Hematopoietic multipotent progenitor cell treated with erythropoietin and hydrocortisone succinate and interleukin-3 and kit ligand, for 17 days (in vitro differentiated cells): Measurements from ENCODE around the gene BABAM2.
"Not testable (repeated sequence)": the region's sequence is repeated elsewhere in the genome, so short reads cannot be mapped to it uniquely, and the experiment has no call there.

Experiments
- DNase-seq: peaks from one replicate; pipeline ENCODE4 v3.0.0-alpha.2; 2015; ENCODE audit warnings: low spot score

The BABAM2 gene

DNA sequence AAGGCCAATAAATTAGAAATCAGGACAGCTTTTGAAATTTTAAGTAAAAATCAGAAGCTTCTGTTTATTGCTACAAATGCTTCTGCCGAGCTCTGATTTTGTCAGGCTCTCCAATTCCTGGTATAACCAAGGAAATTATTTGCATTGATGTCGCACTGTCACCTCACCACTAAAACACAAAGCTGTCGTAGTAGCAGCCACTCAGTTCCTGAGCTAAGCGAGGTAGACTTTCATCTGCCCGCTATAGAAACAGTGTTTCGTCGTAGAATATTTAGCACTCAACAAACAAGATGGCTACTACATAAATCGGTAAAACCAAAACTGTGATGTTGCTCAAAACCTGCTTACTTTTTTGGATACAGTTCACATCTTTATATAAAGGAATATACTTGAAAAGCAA, 360.8 kb downstream of the BABAM2 start:
- no peak for DNase-seq

DNA sequence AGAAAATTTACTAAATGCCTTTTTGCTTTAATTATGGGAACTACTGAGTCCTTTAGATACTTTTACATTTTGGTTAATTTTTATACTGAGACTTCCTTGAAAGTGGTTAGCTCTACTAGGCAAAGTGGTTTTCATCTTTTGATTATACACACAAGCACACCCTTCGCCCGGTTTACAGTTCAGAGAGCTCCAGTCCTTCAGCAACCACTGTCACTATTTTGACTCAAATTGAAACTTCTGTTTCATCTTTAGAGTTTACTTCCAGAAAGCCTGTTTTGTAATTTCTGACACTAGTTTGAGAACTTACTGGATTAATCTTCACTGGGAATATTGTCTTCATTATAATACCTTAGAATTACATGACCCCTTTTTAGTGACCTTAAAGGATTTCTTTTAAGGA, 361.8 kb downstream of the BABAM2 start:
- DNase-seq = no peak

DNA sequence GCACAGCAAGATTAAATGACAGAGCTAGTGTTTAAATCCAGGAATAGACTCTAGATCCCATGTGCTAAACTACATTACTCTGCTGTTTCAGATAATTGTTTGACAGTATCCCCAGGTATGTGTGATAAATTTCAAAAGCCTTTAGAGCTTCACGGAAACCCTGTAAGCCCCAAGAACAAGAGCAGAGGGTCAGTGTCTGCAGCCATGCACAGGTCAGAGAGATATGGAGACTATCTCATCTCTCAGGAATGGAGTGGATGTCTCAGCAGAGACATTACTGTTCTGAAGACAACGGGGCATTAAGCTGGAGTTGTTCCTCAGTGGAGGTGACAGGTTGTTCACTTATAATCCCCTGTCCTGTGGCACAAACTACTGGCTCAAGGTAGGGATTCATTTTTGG, 363.0 kb downstream of the BABAM2 start:
- no peak for DNase-seq

DNA sequence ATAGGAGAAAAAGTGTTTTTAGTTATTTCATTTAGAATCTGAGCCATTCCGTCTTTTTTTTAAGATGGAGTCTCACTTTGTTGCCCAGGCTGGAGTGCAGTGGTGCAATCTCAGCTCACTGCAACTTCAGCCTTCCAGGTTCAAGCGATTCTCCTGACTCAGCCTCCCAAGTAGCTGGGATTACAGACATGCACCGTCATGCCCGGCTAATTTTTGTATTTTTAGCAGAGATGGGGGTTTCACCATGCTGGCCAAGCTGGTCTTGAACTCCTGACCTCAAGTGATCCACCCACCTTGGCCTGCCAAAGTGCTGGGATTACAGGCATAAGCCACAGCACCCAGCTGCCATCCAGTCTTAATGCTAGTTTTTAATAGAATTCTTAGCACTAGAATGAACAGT, 364.7 kb downstream of the BABAM2 start:
- not testable (repeated sequence) for DNase-seq

DNA sequence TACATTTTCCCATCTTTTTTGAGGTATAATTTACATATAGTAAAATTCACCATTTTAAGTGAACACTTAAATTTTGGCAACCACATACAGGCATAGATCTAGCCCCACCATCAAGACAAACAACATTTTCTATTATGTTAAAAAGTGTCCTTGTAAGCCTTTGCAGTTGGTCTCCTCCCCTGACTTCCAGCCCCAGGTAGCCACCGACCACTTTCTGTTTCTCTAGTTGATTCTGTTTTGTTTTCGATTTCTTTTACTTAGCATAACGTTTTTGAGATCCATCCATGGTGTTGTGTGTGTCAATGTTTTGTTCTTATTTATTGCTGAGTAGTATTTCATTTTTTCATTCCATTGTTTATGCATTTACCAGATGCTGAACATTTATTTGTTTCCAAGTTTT, 366.7 kb downstream of the BABAM2 start:
- DNase-seq = no peak

DNA sequence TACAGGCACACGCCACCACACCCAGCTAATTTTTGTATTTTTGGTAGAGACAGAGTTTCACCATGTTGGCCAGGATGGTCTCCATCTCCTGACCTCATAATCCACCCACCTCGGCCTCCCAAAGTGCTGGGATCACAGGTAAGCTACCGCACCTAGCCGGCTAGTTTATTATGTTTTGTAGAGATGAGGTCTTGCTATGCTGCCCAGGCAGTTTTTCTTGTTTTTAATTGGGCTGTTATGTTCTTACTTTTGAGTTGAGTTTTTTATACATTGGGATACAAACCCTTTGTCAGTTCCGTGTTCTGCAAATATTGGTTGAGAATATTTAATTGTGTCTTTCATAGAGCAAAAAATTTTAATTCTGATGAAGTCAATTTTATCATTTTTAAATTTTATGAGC, 368.7 kb downstream of the BABAM2 start:
- not testable (repeated sequence) for DNase-seq

DNA sequence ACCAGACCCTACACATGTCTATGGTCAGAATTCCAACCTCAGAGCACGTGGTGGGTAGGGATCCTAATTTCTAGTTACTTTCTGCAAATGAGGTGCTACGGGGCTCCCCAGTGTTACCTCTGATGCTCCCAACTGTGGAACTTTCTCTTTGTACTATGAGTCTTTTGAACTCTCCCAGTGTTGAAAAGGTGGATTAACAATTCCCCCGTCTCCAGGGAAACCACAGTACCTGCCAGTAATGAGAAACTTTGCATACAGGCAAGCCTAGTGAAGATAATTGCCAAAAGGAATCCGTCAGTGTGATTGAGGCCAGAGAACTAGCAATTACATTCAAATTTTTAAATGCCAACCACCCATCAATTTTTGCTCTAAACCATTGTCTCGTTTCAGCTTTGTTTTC, 373.2 kb downstream of the BABAM2 start:
- no peak for DNase-seq

DNA sequence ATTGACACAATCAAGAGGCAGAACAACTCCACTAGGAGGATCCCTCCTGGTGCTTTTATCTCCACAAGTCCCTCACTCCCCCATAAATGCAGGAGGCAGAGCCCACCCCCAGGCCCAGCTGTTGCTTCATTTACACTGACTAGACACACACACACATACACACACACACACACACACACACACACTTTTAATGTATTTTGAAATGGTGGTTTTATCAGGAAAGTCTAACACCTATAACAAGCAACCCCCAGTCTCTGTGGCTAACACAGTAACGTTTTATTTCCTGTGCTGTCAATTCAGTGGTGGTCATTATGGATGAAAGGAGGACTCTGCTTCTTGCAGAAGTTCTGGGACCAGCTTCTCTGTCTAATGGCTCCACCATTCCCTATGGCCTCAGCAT, 376.8 kb downstream of the BABAM2 start:
- no peak for DNase-seq

DNA sequence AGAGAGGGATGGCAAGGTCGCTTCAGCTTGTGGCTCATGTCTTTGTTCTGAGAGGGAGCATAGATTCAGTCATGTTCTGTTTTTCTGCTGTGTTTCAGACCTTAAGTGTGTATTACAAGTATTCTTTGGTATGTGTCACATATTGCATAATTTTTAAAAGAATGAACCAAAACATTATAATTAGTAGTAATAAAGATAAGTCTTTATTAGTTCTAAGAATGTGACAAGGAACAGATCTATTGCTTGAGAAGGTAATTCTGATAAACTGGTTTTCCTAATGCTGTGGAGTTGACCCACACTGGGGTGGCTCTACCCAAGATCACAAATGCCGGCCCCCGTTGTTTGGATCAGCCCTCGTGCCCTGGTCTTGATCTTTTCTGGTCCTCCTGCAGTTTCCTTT, 377.9 kb downstream of the BABAM2 start:
- DNase-seq = no peak

DNA sequence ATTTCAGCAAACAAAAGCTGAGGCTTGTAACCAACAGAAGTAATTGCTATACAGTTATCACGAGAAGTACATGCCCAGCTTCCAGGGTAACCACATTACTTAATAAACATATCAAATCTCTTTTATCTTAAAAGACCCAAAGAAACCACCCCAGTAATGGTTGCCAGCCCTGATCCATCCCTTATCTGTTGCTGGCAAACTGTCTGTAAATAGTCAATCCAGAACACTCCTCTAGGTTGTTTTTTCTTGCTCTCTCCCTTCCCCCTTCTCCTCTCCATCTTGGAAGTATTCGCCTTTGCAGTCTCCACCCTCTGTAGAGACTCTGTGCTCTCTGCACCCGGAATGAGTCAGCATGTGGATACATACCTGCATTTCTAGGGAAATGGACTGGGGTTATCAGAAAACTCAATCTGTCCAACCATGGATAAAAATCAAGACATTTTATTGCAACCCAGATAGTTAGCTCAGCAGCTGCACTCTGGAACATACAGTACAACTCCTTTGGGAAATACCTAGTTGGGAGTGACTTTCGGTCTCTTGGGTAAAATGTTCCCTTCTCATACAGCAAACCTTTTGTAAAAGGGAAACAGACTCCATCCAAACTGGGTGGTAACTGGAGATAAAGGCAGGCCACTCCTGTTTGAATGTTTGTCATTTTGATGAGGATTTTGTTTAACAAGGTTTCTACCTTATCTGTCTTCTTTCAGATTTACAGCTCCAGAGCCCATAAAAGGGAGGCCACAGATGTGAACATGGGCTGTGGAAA, 378.7 kb downstream of the BABAM2 start:
- DNase-seq = no peak

DNA sequence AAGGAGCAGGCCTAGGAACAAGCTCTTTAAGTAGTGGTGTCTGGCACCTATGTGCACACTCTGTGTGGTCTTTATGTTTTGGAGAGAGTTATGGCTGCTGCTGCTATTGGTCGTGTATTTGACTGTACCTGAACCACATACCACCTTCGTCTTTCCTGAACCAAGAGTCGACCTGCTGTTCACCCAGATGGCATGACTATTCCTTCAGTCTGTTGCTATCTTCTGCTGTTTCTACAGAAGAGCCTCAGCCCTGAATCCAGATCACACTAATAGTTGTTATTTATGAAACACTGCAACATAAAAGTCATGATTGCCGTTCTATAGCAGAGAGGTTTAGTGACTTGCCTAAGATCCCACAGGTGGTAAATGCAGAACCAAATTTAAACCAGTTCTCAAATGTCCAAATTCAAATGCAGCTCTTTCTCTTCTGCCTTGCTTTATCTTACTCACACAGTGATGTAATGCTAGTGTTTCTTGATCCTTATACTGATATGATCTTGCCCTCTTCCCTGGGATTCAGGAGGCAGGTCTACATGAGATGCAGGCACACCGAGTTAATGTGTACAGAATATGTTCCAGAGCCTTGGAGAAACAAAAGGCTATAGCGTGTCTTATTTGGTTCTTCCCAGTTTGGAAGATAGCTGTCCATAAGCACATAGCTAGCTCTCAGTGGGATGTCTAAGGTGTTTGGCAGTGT, 380.1 kb downstream of the BABAM2 start:
- no peak for DNase-seq

DNA sequence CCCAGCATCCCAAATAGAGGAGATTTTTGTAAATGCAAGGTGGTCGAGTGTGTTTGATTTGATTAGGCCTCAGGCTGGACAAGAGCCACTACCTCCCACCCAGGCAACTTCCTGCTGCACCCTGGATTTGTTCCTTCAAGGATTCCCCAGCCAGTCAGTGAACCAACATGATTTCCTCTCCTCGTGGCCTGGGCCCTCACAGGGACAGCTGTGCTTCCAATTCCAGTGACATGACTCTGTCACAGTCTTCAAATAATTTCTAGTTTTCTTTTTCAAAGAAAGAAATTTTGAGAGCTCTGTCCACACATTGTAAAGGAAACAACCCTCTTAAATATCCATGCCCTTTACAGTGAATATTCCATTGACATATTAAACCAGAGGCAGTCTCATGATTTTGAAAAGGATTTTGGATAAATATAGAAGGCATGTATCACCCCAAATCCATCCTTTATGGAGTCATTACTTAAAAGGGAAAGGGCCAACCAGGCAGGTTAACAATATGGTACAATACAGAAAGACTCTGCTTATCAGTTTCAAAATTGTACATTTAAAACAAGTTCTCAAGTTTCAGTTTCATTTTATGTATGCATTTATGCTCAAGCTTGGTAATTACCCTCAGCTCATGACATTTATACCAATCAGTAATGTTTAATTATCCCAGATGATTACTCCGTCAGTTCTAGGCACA, 380.8 kb downstream of the BABAM2 start:
- DNase-seq = no peak

DNA sequence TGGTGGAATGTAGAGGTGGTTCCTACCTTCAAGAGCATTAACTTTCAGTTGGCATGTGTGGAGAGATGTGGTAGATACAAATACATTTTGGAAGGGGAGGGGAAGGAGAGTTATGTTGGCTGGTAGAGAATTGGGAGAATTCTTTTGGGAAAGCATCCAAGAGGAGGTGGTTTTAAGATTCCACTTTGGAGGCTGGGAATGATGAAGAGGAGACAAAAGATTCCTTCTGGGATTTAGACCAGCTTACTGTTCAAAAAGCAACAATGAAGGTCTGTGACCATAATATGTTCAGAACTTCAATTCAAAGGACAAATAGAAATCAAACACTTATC, 381.4 kb downstream of the BABAM2 start:
- no peak for DNase-seq

DNA sequence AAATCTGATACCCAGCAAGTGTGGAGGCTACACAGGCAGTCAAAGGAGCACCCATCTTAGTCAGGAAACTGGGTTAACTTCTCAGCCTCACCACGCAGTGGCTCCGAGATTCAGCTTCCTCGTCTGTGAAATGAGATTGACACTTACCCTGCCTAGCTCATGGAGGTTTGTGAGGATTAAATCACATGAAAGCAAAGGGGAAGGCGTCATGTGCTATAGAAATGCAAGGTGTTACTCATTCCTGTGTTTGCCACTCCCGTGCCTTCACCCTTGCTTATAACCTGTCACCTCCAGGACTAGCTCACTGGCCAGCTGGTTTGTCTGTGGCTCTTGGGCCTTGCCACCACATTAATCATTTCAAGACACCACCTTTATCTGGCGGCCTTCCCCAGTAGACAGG, 383.2 kb downstream of the BABAM2 start:
- DNase-seq = no peak

DNA sequence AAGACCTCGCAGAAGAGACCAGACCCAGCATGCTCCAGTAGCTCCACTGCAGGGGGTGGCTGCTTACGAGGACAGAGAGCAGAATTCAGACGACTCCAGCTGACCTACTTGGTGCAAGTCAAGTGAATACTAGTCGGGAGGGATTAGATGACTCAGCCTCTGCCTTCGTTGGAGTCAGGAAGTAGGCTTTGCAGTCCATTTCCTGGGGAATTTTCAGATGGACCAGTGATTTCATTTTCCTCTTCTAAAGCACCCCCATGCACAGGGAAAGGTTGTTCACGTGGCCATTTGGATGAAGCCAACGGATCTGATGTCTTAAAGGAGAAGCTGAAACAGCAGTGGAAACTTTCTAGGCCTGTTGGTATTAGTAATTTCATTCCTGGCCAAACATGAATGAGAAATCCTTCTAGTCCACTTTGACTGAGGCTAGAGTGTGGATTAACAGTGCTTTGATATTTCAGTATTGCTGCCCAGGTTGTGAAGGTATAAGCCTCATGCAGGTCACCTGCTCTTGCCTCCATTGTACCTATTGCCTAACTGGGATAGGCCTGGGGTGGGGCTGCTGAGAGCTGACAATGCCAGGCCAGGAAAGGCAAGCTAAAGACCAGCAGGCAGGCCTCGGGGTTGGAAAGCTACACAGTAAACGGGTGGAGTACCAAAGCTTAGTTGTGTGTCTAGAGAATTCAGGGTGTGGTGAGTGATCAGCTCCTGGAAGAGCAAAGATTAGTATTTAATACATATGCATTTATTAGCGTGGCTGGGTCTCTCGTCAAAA, 384.6 kb downstream of the BABAM2 start:
- no peak for DNase-seq

DNA sequence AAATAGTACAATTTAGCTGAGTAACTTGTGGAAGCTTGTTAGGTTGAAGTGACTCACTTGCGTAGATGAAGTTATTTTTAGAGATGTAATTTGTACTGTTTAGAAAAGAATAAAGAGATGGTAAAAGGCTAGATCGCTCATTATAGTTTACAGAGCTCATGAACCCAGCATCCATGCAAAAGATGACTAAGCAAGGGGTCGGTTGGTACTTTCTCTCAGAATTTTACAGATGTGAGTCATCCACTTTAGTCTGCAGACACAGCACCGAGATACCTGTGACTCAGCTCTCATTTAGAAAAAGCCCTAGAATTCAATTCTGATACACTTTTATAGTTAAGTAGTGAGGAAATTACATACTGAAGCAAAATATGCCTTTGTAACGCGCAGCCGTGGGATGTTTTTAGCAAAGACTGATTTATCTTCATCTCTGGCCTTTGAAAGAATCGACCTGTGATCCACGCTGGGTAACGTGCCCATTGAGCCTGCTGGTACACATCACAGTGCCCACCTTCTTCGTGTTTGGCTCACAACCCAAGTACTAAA, 385.6 kb downstream of the BABAM2 start:
- no peak for DNase-seq

DNA sequence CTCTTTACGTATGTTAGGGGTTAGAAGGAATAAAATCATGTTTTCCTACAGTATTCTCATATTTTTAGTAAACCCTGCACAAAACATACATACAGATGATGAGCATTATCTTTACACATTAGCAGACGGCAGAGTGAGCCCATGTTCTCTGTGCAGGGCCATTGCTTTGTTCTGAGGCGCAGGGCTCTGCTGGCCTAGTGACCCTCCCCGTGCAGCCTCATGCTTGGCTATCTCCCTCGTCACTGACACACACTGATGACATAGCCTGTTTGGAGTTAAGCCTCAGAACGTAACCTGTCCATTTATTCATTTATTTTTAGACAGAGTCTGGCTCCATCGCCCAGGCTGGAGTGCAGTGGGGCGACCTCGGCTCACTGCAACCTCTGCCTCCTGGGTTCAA, 386.3 kb downstream of the BABAM2 start:
- DNase-seq = no peak

DNA sequence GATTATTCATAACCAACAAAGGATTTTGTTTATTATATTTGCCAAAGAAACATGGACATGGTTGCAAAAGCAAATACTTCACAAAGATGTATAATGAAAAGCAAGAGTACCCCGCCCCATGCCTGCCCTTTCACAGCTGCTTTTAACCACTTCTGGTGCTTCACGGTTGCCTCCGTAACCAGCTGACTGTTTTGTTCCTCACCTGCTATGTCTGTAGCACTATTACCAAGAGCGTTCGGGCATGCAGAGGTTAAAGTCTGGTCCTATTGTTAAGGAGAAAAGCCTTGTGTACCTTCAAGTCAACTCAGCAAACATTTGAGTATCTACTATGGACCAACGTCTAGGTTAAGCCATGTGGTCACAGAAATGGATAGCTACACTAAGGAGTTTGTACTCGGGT, 386.9 kb downstream of the BABAM2 start:
- no peak for DNase-seq

DNA sequence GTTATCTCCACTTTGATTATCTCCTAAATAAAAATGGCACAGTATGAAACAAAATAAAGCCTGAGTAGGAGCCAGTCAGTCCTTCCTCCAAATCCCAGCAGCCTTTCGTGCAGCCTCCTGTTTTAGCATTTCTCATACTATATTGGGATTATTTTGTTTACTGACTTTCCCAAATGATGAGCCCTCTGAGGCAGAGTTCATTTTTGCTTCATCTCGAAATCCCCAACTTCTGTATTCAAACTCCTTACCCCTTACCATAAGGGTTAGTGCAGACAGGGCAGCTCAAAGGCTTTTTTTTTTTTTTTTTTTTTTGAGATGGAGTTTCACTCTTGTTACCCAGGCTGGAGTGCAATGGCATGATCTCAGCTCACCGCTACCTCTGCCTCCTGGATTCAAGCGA, 388.8 kb downstream of the BABAM2 start:
- no peak for DNase-seq

DNA sequence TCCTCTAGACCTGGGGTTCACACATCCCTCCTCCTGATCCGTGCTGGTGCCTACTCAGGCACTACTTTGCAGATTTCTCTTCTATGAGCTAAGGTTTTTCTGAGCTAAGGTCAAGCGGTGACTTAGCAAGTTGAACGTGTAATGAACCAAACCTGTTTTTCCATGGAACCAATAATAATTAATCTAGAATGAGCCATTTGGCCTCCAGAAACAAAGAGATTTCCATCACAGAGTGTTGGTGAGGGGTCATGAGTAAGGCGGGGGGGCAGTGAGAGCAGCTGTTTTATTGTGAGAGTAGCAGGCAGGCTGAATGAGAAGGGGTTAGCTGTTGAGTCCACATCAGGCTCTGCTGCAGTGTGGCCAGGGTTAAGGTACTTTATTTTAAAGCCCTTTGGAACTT, 390.1 kb downstream of the BABAM2 start:
- no peak for DNase-seq

DNA sequence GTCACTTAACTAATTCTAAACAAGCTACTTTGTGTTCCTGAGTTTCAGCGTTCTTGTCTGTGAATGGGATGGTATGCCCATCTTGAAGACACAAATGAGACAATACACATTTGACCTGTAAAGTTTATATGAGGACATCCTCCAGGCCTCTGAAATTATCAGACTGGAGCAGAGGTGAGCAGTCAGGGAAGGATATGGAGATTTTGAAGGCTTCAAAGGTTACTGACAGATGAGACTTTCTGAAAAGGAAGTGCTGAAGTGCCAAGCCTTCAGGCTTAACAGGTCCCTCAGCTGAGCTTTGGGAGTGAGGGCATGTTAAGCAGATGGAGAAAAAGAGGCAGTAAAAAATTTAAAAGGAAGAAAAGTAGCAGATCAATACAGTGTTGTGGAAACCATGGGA, 391.2 kb downstream of the BABAM2 start:
- DNase-seq = no peak

DNA sequence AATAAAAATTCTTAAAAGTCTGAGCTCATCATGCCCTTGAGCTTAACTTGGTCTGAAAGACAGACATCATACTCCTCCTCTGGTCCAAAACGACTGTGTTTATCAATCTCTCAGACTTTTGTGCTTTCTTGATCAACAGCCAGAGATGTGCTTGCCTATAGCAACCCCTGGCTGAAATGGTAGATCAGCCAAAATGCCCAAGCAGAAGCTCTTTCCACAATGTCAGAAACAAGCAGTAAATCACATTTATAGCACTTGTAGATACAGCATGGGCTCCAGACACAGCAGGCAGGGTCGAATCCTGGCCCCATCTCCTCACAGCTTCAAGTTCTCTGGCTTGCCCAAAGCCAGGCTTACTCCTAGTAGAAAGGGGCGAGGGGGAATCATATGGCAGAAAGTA, 391.7 kb downstream of the BABAM2 start:
- DNase-seq = no peak
